ENCODE results near the gene JAZF1.
A peak's percentile ranks its signal among the peaks of the same experiment; 100 is the strongest.

JAZF1 gene

GRCh38 chr7:28155019-28155660, 25.5 kb downstream of the JAZF1 start:
- Histone ChIP-seq H3K9me3 (ENCODE audit: control insufficient read depth, low read length) (no peaks in the 10 kb centered on the region), H3K4ac (ENCODE audit: low read depth in 1 of 2, low read length in 2 of 2) (no peak overlapping the region), H3K27me3 (ENCODE audit: control insufficient read depth in 1 of 2, insufficient read depth in 1 of 2, low read length in 2 of 2) (no peaks in the 10 kb centered on the region), H4K91ac (ENCODE audit: low read length) (no peak overlapping the region), H2AFZ (ENCODE audit: low read depth, low read length) (no peak overlapping the region), H3K4me2 (ENCODE audit: low read length, poor library complexity, severe bottlenecking) (no peak overlapping the region), H2AK5ac (ENCODE audit: low read length, severe bottlenecking) (peak overlapping the region; percentile 63), H3K79me1 (replicated peaks; ENCODE audit: low read length, poor library complexity, severe bottlenecking) (peaks cover 32% of the 10 kb centered on the region), H3K9ac (ENCODE audit: low read length) (no peak overlapping the region), H3K27ac (ENCODE audit: low read length, poor library complexity, severe bottlenecking) (peak overlapping the region; percentile 91), H3K4me3 (ENCODE audit: insufficient read depth in 1 of 2, low read depth in 1 of 2, low read length in 2 of 2) (peak overlapping the region in 1 of 2 experiments; percentile 63), H2BK15ac (ENCODE audit: low read depth, poor library complexity, severe bottlenecking) (no peak overlapping the region), H3K14ac (ENCODE audit: low read length in 2 of 2) (no peak overlapping the region), H3K36me3 (ENCODE audit: control insufficient read depth in 1 of 2, insufficient read depth in 2 of 2, low read depth in 1 of 2, low read length in 2 of 2) (peaks cover 0 to 7% of the 10 kb centered on the region in 2 experiments), H3K18ac (ENCODE audit: low read depth in 1 of 2, low read length in 2 of 2) (no peak overlapping the region), H4K8ac (ENCODE audit: low read length) (no peak overlapping the region), H3K23ac (ENCODE audit: low read length in 2 of 2) (no peak overlapping the region), H2BK12ac (ENCODE audit: low read length in 2 of 2) (peak overlapping the region in 1 of 2 experiments; percentile 49), H3K4me1 (ENCODE audit: control insufficient read depth, insufficient read depth, low read depth, low read length) (peaks cover 16% of the 10 kb centered on the region), H2BK5ac (ENCODE audit: low read depth, low read length, poor library complexity, severe bottlenecking) (no peak overlapping the region), H2BK120ac (ENCODE audit: low read depth, low read length) (no peak overlapping the region)
- DNase-seq = no peak
- no CpG with 5 or more reads among the region's 3 CpGs for WGBS

GRCh38 chr7:28152594-28152993, 28.0 kb downstream of the JAZF1 start:
- no peak overlapping the region for H3K27ac ChIP-seq (ENCODE audit: low read length, poor library complexity, severe bottlenecking)
- H3K4me1 ChIP-seq (ENCODE audit: control insufficient read depth, insufficient read depth, low read depth, low read length) = peaks cover 13% of the 10 kb centered on the region
- H3K27me3 ChIP-seq (ENCODE audit: control insufficient read depth in 1 of 2, insufficient read depth in 1 of 2, low read length in 2 of 2) = no peaks in the 10 kb centered on the region
- no peaks in the 10 kb centered on the region for H3K9me3 ChIP-seq (ENCODE audit: control insufficient read depth, low read length)
- peaks cover 0 to 3% of the 10 kb centered on the region in 2 experiments for H3K36me3 ChIP-seq (ENCODE audit: control insufficient read depth in 1 of 2, insufficient read depth in 2 of 2, low read depth in 1 of 2, low read length in 2 of 2)
- no peak overlapping the region for H2BK5ac ChIP-seq (ENCODE audit: low read depth, low read length, poor library complexity, severe bottlenecking)
- no peak overlapping the region for H3K4me3 ChIP-seq (ENCODE audit: insufficient read depth in 1 of 2, low read depth in 1 of 2, low read length in 2 of 2)
- H3K9ac ChIP-seq (ENCODE audit: low read length) = no peak overlapping the region
- no peak overlapping the region for H2BK15ac ChIP-seq (ENCODE audit: low read depth, poor library complexity, severe bottlenecking)
- DNase-seq = no peak
- H2BK12ac ChIP-seq (ENCODE audit: low read length in 2 of 2) = no peak overlapping the region
- no peak overlapping the region for H3K18ac ChIP-seq (ENCODE audit: low read depth in 1 of 2, low read length in 2 of 2)
- WGBS = 98% methylated on average over 3 of the region's 4 CpGs
- no peak overlapping the region for H4K91ac ChIP-seq (ENCODE audit: low read length)
- H4K8ac ChIP-seq (ENCODE audit: low read length) = no peak overlapping the region
- H2AFZ ChIP-seq (ENCODE audit: low read depth, low read length) = no peak overlapping the region
- H3K4ac ChIP-seq (ENCODE audit: low read depth in 1 of 2, low read length in 2 of 2) = no peak overlapping the region
- no peak overlapping the region for H2BK120ac ChIP-seq (ENCODE audit: low read depth, low read length)
- H2AK5ac ChIP-seq (ENCODE audit: low read length, severe bottlenecking) = no peak overlapping the region
- H3K23ac ChIP-seq (ENCODE audit: low read length in 2 of 2) = no peak overlapping the region
- H3K4me2 ChIP-seq (ENCODE audit: low read length, poor library complexity, severe bottlenecking) = no peak overlapping the region
- H3K79me1 ChIP-seq (replicated peaks; ENCODE audit: low read length, poor library complexity, severe bottlenecking) = peaks cover 31% of the 10 kb centered on the region
- H3K14ac ChIP-seq (ENCODE audit: low read length in 2 of 2) = no peak overlapping the region

- H3K4ac ChIP-seq (ENCODE audit: low read depth in 1 of 2, low read length in 2 of 2) = no peak overlapping the region
- H3K9me3 ChIP-seq (ENCODE audit: control insufficient read depth, low read length) = no peaks in the 10 kb centered on the region
- H3K79me1 ChIP-seq (replicated peaks; ENCODE audit: low read length, poor library complexity, severe bottlenecking) = peaks cover 27% of the 10 kb centered on the region
- peak; percentile 30 for DNase-seq
- H2AK5ac ChIP-seq (ENCODE audit: low read length, severe bottlenecking) = no peak overlapping the region
- 62% methylated on average over 2 of the region's 4 CpGs for WGBS
- peaks cover 0 to 3% of the 10 kb centered on the region in 2 experiments for H3K36me3 ChIP-seq (ENCODE audit: control insufficient read depth in 1 of 2, insufficient read depth in 2 of 2, low read depth in 1 of 2, low read length in 2 of 2)
- H2BK5ac ChIP-seq (ENCODE audit: low read depth, low read length, poor library complexity, severe bottlenecking) = no peak overlapping the region
- H3K4me3 ChIP-seq (ENCODE audit: insufficient read depth in 1 of 2, low read depth in 1 of 2, low read length in 2 of 2) = no peak overlapping the region
- H4K8ac ChIP-seq (ENCODE audit: low read length) = no peak overlapping the region
- no peak overlapping the region for H2BK120ac ChIP-seq (ENCODE audit: low read depth, low read length)
- no peaks in the 10 kb centered on the region for H3K27me3 ChIP-seq (ENCODE audit: control insufficient read depth in 1 of 2, insufficient read depth in 1 of 2, low read length in 2 of 2)
- peak overlapping the region; percentile 14 for H3K27ac ChIP-seq (ENCODE audit: low read length, poor library complexity, severe bottlenecking)
- H3K4me1 ChIP-seq (ENCODE audit: control insufficient read depth, insufficient read depth, low read depth, low read length) = peaks cover 9% of the 10 kb centered on the region
- no peak overlapping the region for H3K14ac ChIP-seq (ENCODE audit: low read length in 2 of 2)
- H3K9ac ChIP-seq (ENCODE audit: low read length) = no peak overlapping the region
- no peak overlapping the region for H2BK15ac ChIP-seq (ENCODE audit: low read depth, poor library complexity, severe bottlenecking)
- H3K23ac ChIP-seq (ENCODE audit: low read length in 2 of 2) = no peak overlapping the region
- no peak overlapping the region for H4K91ac ChIP-seq (ENCODE audit: low read length)
- peak overlapping the region in 1 of 2 experiments; percentile 28 for H3K18ac ChIP-seq (ENCODE audit: low read depth in 1 of 2, low read length in 2 of 2)
- H3K4me2 ChIP-seq (ENCODE audit: low read length, poor library complexity, severe bottlenecking) = no peak overlapping the region
- H2BK12ac ChIP-seq (ENCODE audit: low read length in 2 of 2) = no peak overlapping the region
- no peak overlapping the region for H2AFZ ChIP-seq (ENCODE audit: low read depth, low read length)
Observed at GRCh38 chr7:28151965-28152364, 28.6 kb downstream of the JAZF1 start.

- peaks cover 0 to 3% of the 10 kb centered on the region in 2 experiments for H3K36me3 ChIP-seq (ENCODE audit: control insufficient read depth in 1 of 2, insufficient read depth in 2 of 2, low read depth in 1 of 2, low read length in 2 of 2)
- H2BK120ac ChIP-seq (ENCODE audit: low read depth, low read length) = no peak overlapping the region
- no peaks in the 10 kb centered on the region for H3K27me3 ChIP-seq (ENCODE audit: control insufficient read depth in 1 of 2, insufficient read depth in 1 of 2, low read length in 2 of 2)
- H4K91ac ChIP-seq (ENCODE audit: low read length) = no peak overlapping the region
- no peak for DNase-seq
- no peak overlapping the region for H3K4me2 ChIP-seq (ENCODE audit: low read length, poor library complexity, severe bottlenecking)
- no peak overlapping the region for H3K23ac ChIP-seq (ENCODE audit: low read length in 2 of 2)
- H3K4ac ChIP-seq (ENCODE audit: low read depth in 1 of 2, low read length in 2 of 2) = peak overlapping the region in 1 of 2 experiments; percentile 38
- H3K79me1 ChIP-seq (replicated peaks; ENCODE audit: low read length, poor library complexity, severe bottlenecking) = peaks cover 27% of the 10 kb centered on the region
- no peak overlapping the region for H3K14ac ChIP-seq (ENCODE audit: low read length in 2 of 2)
- peaks cover 4% of the 10 kb centered on the region for H3K4me1 ChIP-seq (ENCODE audit: control insufficient read depth, insufficient read depth, low read depth, low read length)
- H3K18ac ChIP-seq (ENCODE audit: low read depth in 1 of 2, low read length in 2 of 2) = no peak overlapping the region
- H3K9ac ChIP-seq (ENCODE audit: low read length) = no peak overlapping the region
- no peaks in the 10 kb centered on the region for H3K9me3 ChIP-seq (ENCODE audit: control insufficient read depth, low read length)
- no peak overlapping the region for H3K4me3 ChIP-seq (ENCODE audit: insufficient read depth in 1 of 2, low read depth in 1 of 2, low read length in 2 of 2)
- H2BK12ac ChIP-seq (ENCODE audit: low read length in 2 of 2) = no peak overlapping the region
- H2BK15ac ChIP-seq (ENCODE audit: low read depth, poor library complexity, severe bottlenecking) = no peak overlapping the region
- H2AFZ ChIP-seq (ENCODE audit: low read depth, low read length) = no peak overlapping the region
- H2BK5ac ChIP-seq (ENCODE audit: low read depth, low read length, poor library complexity, severe bottlenecking) = no peak overlapping the region
- H2AK5ac ChIP-seq (ENCODE audit: low read length, severe bottlenecking) = no peak overlapping the region
- no peak overlapping the region for H3K27ac ChIP-seq (ENCODE audit: low read length, poor library complexity, severe bottlenecking)
- H4K8ac ChIP-seq (ENCODE audit: low read length) = no peak overlapping the region
- 78% methylated on average over 6 of the region's 8 CpGs for WGBS
Observed at GRCh38 chr7:28149291-28150101, 31.1 kb downstream of the JAZF1 start.
